HG03066 (cell line): ENCODE measurements around the gene FCGR2B.
"Not testable (repeated sequence)": the region's sequence is repeated elsewhere in the genome, so short reads cannot be mapped to it uniquely, and the experiment has no call there.

Experiments
- ATAC-seq: cut with Tn5 transposase; IDR thresholded peaks from one replicate; pipeline ENCODE4 v1.9.1; 2021; ENCODE audit warnings: low read depth; ENCODE audit not compliant: unreplicated experiment

FCGR2B gene

GRCh38 chr1:161698302-161698701 is 35.4 kb downstream of the FCGR2B start:
- ATAC-seq: not testable (repeated sequence)

DNA sequence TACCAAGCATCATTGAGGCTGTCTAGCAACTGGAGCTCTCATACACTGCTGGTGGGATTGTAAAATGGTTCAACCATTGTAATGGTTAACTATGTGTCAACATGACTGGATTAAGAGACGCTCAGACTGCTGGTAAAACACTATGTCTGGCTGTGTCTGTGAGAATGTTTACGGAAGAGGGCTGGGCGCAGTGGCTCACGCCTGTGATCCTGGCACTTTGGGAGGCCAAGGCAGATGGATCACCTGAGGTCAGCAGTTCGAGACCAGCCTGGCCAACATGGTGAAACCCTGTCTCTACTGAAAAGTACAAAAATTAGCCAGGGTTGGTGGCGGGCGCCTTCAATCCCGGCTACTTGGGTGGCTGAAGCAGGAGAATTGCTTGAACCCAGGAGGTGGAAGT is 39.3 kb downstream of the FCGR2B start:
- no peak for ATAC-seq

GRCh38 chr1:161705537-161705936 is 42.6 kb downstream of the FCGR2B start:
- peak; percentile 35 for ATAC-seq

- ATAC-seq: no peak
These were observed 43.2 kb downstream of the FCGR2B start for GRCh38 chr1:161706113-161706481.

GRCh38 chr1:161706482-161707347 is 43.8 kb downstream of the FCGR2B start, which contains the start of gene FCRLA:
FCRLA (plus strand) TSS chr1:161707229; CDS start chr1:161707265, 36 bp downstream.
- ATAC-seq: peak; percentile 61

DNA sequence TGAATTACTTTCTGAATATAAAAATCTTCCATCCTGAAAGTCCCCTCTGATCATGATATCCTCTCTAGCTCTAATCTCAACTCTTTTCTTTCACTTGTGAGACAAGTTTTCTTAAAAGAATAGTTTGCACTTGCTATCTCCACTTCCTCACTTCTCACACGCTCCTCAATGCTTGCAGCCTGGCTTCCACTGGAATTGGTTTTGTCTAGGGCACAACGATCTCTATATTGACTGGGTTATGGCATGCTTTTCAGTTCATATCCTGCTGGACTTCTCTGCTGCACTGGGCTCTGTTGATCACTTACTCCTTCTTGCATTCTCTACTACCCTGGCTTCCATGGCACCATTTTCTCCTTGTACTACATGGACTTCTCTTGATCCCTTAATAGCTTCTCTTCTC is 44.6 kb downstream of the FCGR2B start:
- ATAC-seq: no peak

DNA sequence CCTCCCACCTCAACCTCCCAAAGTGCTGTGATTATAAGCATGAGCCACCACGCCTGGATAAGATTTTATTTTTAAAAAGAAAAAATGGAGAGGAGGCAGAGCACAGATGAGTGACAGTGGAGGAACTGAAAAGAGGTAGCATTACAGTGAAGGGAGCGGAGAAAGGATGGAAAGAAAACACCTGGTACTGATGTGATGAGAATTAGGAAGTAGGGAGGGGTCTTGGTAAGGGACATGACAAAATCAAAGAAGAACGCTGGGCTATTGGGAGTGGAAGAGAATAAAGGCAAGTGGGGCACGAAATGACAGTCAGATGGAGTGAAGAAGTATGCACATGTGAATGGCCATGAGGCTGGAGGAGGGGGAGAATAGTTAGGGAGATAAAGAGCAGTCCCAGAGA is 46.4 kb downstream of the FCGR2B start:
- ATAC-seq: no peak

DNA sequence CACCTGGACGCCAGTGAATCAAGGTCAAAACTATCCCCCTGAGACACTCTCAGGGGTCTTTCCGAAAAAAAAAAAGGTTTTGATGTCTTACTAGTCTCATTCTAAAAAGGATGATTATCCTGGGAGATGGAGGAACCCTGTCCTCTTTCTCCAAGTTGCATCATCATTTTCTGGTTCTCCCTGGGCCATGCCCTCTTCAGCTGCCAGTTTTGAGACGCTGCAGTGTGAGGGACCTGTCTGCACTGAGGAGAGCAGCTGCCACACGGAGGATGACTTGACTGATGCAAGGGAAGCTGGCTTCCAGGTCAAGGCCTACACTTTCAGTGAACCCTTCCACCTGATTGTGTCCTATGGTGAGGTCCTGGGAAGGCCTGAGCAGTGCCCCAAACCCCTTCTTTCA is 47.6 kb downstream of the FCGR2B start:
- ATAC-seq: no peak

GRCh38 chr1:161718559-161719324 is 55.8 kb downstream of the FCGR2B start:
- peak; percentile 57 for ATAC-seq

GRCh38 chr1:161719325-161719611 is 56.3 kb downstream of the FCGR2B start:
- ATAC-seq: peak; percentile 41

- no peak for ATAC-seq
These were observed 57.5 kb downstream of the FCGR2B start for GRCh38 chr1:161720422-161720821.

DNA sequence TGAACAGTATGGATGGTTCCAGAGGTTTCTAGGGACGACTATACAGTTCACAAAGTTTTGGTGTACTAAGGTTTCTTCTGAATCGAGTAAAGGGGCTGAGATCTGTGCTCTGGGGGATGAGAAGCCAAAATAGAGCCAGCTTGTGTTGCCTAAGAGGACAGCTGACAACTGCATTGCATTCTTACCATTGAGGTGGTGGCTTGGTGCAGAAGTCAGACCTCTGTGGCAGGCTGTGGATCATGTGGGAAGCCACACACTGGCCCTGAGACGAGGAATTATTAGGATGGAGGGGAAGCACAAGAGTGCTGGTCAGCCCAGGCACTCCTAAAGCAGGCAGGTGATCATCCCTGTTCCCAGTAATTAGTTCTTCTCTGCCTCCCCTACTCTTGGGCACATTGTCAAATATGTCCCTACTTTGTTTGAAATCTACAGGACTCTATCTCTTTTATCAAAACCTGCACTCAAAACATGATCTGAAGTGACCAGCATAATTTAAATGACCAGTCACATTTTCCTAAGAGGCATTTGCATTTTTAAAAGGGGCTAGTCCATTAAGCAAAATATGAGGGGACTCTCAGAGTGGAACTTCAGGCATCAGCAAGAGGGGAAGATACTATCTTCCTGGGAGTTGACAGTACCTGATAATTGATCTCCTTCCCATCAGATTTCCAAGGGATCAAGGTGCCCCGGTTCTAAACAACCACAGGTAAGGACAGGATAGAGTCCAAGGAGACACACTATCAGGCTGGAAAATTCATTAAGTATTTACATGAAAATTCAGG is 58.2 kb downstream of the FCGR2B start, which contains the start of gene FCRLB:
Gene FCRLB, plus strand, starts transcription at position 589 of the 782 bp plus-strand sequence. CDS start 1,129 bp downstream, outside the sequence.
- ATAC-seq: no peak

GRCh38 chr1:161721738-161722343 is 58.9 kb downstream of the FCGR2B start:
- no peak for ATAC-seq

DNA sequence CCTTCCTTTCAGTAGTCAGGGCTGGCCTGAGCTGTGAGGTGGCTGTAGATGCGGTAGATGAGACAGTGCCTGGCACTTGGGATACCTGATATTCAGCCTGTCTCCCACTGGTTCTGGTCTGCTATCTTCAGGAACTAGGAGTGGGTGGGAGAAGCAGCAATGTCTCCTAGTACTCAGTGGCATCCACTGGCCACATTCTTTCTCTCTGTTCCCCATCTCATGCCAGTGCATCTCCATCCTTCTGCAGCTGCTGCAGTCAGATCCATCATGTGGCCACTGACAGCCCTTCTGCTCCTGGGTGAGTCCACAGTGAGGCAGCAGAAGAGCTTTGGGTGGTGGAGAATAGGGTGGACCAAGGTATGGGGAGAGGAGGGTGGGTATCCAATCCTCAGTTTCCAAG is 59.5 kb downstream of the FCGR2B start:
- no peak for ATAC-seq

- ATAC-seq: no peak
These were observed 60.7 kb downstream of the FCGR2B start for GRCh38 chr1:161723459-161724141.

GRCh38 chr1:161725258-161725907 is 62.4 kb downstream of the FCGR2B start:
- not testable (repeated sequence) for ATAC-seq

DNA sequence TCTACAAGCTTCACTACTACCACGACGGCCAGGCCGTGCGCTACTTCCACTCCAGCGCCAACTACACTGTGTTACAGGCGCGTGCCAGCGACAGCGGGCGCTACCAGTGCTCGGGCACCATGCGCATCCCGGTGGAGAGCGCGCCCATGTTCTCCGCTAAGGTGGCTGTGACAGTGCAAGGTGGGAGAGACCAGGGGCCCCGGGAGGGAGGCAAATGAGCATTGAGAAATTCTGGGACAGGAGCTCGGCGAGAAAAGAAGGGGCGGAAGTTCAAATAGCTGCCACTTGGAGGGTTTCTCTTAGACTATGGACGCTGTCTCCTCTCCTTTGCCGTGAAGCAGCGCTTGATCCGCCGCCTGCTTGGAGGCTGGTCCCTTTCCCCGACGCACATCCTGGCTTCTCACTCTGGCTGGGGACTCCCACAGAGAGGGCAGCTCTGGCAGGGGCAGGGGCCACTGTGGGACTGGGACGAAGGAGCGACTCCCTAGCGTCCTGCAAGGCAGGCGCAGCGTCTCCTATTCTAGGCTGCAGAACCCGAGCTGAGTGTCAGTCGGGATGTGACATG is 63.0 kb downstream of the FCGR2B start:
- ATAC-seq: peak; percentile 8

DNA sequence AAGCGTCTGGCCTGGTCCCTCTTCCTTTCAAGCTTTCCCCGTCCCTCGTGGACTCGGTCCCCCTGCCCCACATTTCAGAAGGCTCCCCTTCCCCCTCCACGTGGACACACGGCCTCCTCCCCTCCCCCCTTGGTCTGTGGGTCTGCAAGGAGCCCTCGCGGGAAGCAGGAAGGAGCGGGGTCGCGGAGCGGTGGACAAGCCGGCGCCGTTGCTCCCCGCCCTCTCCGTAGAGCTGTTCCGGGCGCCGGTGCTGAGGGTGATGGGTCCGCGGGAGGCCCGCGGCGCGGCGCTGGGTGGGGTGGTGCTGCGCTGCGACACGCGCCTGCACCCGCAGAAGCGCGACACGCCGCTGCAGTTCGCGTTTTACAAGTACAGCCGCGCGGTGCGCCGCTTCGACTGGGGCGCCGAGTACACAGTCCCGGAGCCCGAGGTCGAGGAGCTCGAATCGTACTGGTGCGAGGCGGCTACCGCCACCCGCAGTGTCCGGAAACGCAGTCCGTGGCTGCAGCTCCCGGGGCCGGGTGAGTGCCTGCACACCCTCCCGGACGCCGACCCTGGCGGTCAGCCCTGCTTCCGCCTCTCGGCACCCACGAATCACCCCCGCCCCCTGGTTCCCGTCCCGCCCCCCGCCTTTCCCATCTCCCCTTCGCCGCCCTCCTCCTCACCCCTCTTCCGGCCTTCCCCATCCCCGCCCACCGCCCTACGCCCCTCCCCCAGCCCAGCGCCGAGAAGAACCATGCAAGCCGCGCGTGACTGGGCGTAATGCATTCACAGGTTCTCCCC is 63.7 kb downstream of the FCGR2B start:
- ATAC-seq: peak; percentile 56
